Islet precursor cell (in vitro differentiated cells): ENCODE results near the gene TEN1.
"Not testable (repeated sequence)": the region's sequence is repeated elsewhere in the genome, so short reads cannot be mapped to it uniquely, and the experiment has no call there.

Source experiments
- DNase-seq: peaks from one replicate; pipeline ENCODE4 v3.0.0-alpha.2; 2018

Gene TEN1

DNA sequence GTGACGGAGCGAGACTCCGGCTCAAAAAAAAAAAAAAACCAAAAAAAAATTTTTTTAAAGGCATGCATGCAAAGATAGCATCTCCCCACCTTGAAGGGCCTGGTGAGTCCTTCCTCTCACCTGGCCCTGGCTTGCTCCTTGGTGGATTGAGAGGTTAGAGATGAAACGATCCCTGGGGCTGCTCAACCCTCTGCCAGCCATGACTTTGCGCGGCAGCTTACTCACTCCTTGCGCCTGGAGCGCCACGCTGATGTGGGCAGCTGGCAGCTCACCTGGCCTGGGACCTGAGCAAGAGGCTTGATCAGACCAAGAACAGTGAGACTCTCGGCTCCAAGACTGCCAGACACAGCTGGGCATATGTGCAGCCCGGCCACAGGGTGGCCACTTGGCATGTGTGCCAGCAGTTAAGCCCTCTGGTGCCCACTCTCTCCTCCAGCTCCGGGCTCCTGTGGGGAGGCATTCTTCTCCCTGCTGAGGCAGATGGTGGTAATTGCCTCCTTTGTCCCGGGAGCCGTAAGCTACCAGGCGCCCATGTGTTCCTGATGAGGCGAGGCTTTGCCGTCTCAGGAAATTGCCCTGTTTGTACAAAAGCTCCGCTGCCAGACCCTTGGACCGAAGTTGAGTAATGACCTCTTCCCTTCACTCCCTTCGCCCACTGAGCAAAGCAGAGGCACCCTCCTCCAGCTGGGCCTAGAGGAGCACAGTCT is 53.2 kb downstream of the TEN1 start:
- no peak for DNase-seq

DNA sequence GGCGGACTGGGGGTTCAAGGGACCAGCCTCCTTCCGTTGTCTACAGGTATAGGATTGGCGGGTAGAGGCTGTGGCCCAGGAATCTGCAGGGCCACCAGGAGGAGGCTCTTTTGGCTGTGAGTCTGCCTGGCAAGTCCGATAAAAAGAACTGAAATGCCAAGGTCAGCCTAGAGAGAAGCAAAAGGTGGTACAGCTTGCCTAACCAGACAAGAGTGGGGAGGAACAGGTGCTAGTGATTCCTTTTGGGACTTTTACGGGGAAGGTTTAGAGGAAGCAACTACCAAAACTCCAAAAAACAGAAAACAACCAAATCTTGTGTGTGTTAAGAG is 53.7 kb downstream of the TEN1 start:
- DNase-seq = no peak

DNA sequence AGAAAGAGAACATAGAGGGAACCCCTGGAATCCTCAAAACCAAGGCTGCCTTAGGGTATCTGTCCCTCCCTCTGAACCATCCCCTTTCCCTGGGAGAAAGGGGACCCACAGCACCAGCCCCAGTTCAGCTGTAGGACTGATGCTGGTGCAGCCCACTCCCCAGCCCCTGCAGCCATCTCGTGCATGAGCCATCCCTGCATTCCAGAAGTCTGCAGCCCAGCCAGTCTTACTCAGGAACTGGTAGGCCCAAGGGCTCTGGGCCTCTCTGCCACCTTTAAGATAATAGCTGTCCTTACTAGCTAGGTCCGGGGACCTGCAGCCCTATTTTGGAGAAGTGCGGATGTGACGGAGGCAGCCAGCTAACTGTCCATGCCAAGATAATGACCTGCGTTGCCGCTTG is 54.1 kb downstream of the TEN1 start:
- no peak for DNase-seq

DNA sequence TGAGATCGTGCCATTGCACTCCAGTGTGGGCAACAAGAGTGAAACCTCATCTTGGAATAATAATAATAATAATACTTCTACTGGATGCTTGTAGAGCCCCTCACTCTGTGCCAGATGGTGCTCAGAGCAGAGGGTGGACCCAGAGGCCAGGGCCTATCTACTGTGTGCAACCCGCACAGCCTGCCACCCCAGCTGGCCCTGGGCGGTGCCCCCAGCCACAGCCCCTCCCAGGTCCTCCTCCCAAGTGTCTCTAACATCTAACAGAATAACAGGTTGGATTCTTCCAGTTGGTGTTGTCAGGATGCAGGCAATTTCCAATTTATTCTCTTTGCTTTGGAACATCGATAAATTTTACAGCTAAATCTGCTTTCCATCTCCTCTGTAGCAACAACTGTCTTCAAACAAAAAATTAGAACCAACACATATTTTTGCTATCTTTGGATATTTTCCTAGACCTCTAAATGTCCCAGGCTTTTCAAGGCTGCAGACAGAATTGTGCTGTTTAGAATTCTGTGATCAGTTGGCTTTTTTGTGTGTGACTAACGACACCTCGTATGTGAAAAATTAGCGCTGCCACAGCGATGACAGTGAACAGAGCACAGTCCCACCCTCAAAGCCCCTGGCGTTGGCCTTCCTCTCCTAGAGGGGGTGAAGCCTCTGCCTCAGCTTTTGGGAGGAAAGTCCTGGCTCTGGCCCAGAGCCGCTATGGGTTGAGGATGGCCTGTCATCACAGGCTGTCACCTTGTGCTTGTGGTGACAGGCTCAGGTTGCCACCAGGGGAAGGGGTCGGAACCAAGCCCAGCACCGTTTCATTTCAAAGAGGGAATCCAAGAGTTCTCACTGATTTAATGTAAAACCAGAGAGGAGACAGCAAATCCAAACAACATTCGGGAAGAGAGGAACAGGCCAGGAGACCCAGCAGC is 55.6 kb downstream of the TEN1 start:
- DNase-seq = no peak

DNA sequence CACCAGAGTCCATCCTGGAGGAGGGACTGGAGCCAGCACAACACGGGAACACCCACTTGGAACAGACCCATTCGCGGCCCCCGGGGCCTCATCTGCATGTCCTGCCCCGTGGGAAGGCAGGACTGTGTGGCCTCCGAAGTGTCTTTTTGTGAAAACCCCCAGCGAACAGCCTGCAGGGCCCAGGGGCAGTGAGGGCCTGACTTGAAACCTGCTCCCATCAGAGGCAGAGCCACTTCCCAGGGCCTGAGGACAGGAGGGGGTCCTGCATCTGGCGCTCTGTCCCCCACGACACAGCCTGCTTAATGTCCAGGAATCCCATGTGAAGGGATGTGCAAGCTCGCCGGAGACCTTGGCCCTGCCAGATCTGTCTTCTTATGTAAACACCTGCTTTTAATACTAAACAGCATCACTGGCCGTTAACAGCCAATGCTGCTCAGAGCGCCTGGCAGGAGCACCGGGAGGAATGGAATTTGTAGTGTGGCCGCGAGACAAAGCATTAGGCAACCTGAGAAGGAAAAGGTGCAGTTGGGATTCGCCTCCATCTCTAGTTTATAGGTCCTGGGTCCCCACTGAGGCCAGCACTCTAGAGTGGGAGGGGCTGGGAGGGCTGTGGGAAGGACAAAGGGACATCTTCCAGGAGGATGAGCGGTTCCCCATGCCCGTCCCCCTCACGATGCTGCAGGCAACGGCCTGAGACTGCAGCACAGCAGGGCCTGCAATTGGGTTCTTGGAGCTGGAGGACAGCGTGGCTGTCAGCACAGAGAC is 57.6 kb downstream of the TEN1 start:
- DNase-seq = no peak

DNA sequence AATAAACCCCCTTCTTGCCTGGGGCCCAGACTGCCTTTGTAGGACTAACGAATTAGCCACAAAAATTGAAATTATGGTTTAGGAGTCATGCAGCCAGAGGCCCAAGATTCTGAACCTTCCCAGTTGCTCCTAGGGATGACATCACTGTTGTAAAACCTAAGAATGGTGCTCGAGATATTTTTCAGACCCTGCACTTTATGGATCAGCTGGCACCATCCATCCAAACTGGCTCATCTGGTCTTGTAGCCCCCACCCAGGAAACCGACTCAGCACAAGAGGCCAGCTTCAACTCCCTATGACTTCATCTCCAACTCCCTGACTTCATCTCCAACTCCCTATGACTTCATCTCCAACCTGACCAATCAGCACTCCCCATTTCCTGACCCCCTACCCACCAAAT is 59.0 kb downstream of the TEN1 start:
- no peak for DNase-seq

DNA sequence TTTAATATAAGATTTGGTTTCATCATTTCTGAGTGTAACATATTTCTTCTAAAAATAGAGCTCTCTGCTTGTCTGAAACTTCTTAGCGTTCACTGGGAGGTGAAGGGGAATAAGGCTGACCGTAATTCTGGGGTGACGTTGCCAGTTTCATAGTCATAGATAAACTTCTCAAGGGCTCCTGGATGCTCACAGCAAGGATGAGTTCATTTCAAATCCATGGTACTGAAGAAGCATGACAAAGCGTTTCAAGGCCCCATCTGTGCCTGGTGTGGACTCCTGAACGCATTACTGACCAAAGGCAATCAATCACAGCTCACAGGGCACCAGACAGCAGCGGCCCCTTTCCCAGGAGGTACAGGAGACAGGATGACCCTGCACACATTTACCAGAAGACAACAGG is 60.1 kb downstream of the TEN1 start:
- no peak for DNase-seq

DNA sequence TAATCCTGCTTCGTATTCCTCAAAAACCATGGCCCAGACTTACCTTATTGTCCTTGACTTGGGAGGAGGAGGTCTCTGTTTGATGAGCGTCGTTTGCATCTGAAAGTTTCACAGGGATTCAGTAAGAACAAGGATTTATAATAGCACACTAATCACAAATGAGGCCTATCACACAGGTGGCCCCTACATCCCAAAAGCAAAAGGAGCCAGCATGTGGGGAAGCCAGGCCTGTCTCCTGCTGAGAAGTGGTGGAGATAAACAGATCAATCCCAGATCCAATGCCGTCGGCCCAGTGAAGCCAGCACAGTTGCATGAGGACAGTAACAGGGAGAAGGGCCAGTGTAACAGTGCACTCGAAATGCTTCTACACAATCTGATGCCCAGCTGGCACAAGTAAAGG is 61.3 kb downstream of the TEN1 start:
- no peak for DNase-seq

DNA sequence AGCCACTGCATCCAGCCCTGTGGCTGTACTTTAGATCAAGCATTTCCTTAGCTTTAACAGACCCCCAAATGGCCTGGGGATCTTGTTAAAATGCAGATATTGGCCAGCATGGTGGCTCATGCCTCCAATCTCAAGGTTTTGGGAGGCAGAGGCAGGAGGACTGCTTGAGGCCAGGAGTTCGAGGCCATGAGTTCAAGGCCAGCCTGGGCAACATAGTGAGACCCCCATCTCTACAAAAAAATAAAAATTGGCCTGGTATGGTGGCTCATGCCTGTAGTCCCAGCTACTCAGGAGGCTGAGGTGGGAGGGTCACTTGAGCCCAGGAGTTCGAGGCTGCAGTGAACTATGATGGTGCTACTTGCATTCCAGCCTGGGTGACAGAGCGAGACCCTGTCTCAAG is 63.8 kb downstream of the TEN1 start:
- not testable (repeated sequence) for DNase-seq

DNA sequence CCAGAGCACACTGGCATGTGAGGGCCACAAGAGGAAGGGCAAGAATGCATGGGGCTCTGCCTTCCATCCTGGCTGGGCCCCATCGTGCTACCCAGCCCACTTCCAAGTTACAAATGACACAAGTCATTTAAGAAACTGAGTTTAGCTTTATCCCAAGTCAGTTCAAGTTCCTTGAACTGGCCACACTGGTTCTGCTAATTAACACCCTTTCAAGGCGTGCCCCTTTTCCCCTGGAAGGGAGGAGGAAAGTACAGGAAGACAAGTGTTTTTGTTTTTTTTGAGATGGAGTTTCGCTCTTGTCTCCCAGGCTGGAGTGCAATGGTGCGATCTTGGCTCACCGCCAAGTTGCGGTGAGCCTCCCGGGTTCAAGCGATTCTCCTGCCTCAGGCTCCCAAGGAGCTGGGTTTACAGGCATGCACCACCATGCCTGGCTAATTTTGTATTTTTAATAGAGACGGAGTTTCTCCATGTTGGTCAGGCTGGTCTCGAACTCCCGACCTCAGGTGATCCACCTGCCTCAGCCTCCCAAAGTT is 65.5 kb downstream of the TEN1 start:
- DNase-seq = not testable (repeated sequence)

DNA sequence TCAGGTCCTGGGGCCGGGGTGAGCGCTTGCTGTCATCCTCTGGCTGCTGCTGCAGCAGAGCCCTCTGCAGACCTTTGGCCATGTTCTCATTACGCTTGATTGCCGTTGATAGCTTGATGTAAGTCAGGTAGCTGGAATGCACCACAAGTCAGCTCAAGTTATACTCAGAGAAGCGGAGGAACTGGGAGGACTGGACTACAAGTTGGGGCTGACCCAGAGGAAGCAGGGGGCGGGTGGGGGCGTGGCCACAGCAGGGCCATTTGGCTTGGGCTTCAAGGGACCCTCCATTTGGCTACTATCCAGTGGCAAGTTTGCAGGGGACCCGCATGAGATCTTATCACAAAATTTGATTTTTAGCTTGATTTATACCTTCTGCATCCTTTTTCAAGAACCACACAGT is 67.0 kb downstream of the TEN1 start:
- no peak for DNase-seq

DNA sequence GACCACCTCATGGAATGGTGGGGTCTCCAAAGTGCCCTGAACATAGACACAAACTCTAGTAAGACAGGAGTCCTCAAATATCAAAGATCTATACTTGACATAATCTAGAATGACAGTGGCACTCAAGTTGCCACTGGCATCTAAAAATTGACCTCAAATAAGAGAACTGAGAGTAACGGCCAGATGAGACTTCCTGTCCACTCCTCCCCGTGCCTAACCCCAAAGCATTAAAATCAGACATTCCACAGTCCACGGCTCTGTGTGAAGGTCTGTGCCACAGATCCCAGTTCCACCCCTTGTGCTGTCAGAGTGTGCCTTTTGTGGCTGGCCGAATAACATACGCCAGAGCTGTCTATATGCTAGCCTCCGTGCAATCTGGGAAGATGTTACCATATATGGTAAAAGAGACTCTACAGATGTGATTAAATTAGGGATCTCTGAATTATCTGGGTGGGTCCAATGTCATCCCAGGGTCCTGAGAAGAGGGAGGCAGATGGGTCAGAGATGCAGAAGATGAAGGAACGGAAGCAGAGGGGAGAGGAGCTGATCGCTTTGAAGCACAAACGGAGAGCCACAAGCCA is 69.1 kb downstream of the TEN1 start:
- no peak for DNase-seq

DNA sequence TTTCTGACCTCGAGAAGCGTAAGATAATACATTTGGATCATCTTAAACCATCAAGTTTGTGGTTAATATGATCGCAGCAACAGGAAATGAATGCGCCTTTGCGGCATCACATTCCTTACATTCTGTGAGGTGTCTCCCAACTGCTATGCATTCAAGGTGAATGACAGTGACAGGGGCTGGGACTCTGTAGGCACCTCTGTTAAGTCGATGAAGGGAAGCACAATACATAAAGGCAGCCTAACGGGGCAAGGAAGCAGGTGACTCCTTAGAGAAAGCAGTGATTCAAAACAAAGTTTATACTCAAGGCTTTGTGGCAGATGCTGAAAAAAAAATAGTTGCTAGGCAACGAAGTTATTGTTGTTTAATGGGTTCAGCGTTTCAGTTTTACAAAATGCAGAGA is 69.7 kb downstream of the TEN1 start:
- DNase-seq = no peak

DNA sequence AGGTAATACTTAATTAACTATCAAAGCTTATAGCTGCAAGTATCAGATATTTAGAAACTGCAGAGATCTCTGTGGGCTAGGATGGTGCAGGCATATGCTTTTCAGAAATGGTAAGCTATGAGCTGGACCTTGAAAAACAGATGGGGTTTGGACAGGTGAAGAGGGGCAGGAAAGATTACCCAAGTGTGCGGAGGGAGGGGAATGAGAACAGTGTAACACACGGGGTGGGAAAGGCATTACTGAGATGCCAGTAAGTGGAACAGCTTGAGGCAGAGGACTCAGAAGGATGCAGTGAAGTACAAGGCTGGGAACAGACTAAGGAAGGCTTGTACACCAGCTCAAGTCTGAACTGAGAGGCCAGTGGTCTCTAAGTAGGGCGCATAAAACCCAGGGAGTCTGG is 70.2 kb downstream of the TEN1 start:
- no peak for DNase-seq

DNA sequence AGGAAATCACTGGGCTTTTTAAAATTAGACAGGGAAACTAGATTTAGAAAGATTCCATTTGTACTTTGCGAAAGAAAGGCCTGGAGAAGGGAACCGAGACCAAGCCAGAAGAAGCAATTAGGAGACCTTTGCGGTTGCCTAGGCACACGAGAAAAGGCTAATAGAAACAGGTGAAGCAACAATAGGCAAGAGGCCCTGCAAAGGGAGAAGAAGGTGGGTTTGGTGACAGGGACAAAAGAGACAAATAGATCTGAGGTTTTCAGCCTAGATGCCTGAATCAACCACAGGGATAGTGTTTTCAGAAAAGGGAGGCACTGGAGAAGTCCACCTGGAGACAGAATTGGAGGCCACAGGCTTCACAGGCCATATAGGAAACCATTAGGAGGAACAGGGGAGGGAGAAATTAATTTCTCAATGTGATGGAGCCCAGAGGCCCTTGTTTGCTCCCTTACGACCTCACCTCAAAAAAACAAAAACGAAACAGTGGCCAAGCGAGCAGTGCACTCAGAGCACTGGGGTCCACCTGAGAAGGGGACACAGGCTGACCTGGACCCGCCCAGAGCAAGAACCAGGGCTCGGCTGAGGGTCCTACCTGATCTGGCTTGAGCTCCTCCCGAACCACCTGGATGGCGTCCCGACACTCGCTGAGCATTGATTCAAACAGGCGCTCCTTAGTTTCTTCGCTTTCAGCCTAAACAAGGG is 70.9 kb downstream of the TEN1 start:
- no peak for DNase-seq
